Keratinocyte (primary cell): ENCODE data around the gene NRDE2. TPM values are rescaled to one million over a fixed set of nuclear protein-coding genes. Genes with fewer than 3 reads are reported as not detected.

Experiments used
- DNase-seq: peaks from one replicate; pipeline ENCODE4 v3.0.0-alpha.2; 2011; ENCODE audit warnings: low read depth, missing footprints, low spot score
- FAIRE-seq: peaks from 2 replicates; lab custom pipeline; 2011; peaks lifted over from hg19 to GRCh38; lab: Jason Lieb, UNC
- H2AFZ ChIP-seq: 2 replicates; pipeline ENCODE4 v1.6.0; 2012; ENCODE audit warnings: low read length, control low read depth, inconsistent platforms; ENCODE audit not compliant: control insufficient read depth
- H3K27ac ChIP-seq: 2 replicates; pipeline ENCODE4 v1.5.1; 2011; ENCODE audit warnings: low read length; ENCODE audit not compliant: control insufficient read depth, insufficient read depth
- H3K27me3 ChIP-seq: 3 replicates; pipeline ENCODE4 v1.6.0; 2011; ENCODE audit warnings: low read length; ENCODE audit not compliant: control insufficient read depth, insufficient read depth; ENCODE audit errors: extremely low read depth
- H3K36me3 ChIP-seq, 2 experiments: 2 replicates in 1 of 2; 3 replicates in 1 of 2; pipeline ENCODE4 v1.5.1; 2011; ENCODE audit warnings: low read length in 2 of 2, mild to moderate bottlenecking in 1 of 2; ENCODE audit not compliant: control insufficient read depth in 2 of 2, insufficient read depth in 2 of 2; ENCODE audit errors: extremely low read depth in 1 of 2
- H3K4me1 ChIP-seq: 3 replicates; pipeline ENCODE4 v1.5.1; 2011; ENCODE audit warnings: low read length; ENCODE audit not compliant: control insufficient read depth, insufficient read depth; ENCODE audit errors: extremely low read depth
- H3K4me2 ChIP-seq: 3 replicates; pipeline ENCODE4 v1.6.0; 2011; ENCODE audit warnings: low read depth, low read length; ENCODE audit not compliant: control insufficient read depth, insufficient read depth; ENCODE audit errors: extremely low read depth
- H3K4me3 ChIP-seq, 3 experiments: fragments of 200-600 bp in 1 of 3; sonication (generic) in 1 of 3; 2 replicates in 2 of 3; 3 replicates in 1 of 3; pipeline ENCODE4 v1.5.1; 2011 to 2016; ENCODE audit warnings: low read length in 3 of 3, mild to moderate bottlenecking in 3 of 3, control low read depth in 2 of 3, inconsistent platforms in 1 of 3, low read depth in 1 of 3, mixed read lengths in 1 of 3, mixed run types in 1 of 3, moderate library complexity in 1 of 3; ENCODE audit not compliant: control insufficient read depth in 2 of 3, insufficient read depth in 2 of 3; ENCODE audit errors: extremely low read depth in 1 of 3
- H3K79me2 ChIP-seq: 2 replicates; pipeline ENCODE4 v1.6.0; 2012; ENCODE audit warnings: low read length; ENCODE audit not compliant: control insufficient read depth, insufficient read depth
- H3K9ac ChIP-seq: 3 replicates; pipeline ENCODE4 v1.6.0; 2011; ENCODE audit warnings: low read length; ENCODE audit not compliant: control insufficient read depth, insufficient read depth; ENCODE audit errors: extremely low read depth
- H3K9me1 ChIP-seq: 3 replicates; pipeline ENCODE4 v1.6.0; 2011; ENCODE audit warnings: low read length; ENCODE audit not compliant: control insufficient read depth, insufficient read depth; ENCODE audit errors: extremely low read depth
- H3K9me3 ChIP-seq: 2 replicates; pipeline ENCODE4 v1.5.1; 2012; ENCODE audit warnings: low read depth, low read length; ENCODE audit not compliant: control insufficient read depth
- H4K20me1 ChIP-seq: 3 replicates; pipeline ENCODE4 v1.6.0; 2011; ENCODE audit warnings: low read length; ENCODE audit not compliant: control insufficient read depth, insufficient read depth; ENCODE audit errors: extremely low read depth
- EZH2 ChIP-seq: IDR thresholded peaks from one replicate; pipeline ENCODE4 v1.6.1; 2012; ENCODE audit warnings: inconsistent platforms, mild to moderate bottlenecking, low read length, moderate library complexity
- dilution Hi-C: fragments of 300-500 bp; cut with MboI; formaldehyde crosslinking; loops from one replicate; pipeline ENCODE4 v1.7.0; 2020; ENCODE audit warnings: low sequenced_read_pairs; ENCODE audit not compliant: extremely low pct_ligation_motif_present
- polyA minus RNA-seq, 3 experiments: library from RNA; depleted of rRNA, polyadenylated mRNA; stranded (reverse); fragments of >200 nt; gene quantifications; 1 replicate in 1 of 3; 2 replicates in 1 of 3; 3 replicates in 1 of 3; pipeline ENCODE4 v1.2.3, GENCODE V29; 2011
- polyA plus RNA-seq, 5 experiments: library from polyadenylated mRNA; depleted of rRNA in 3 of 5; stranded (reverse) in 3 of 5; stranded (forward) in 1 of 5; unstranded in 1 of 5; fragments of >200 nt; gene quantifications; 1 replicate in 1 of 5; 2 replicates in 3 of 5; 3 replicates in 1 of 5; pipeline versions ENCODE4 v1.2.1 to v1.2.3, GENCODE V29; 2011 to 2012; ENCODE audit warnings: missing spikeins in 2 of 5, low read depth in 1 of 5, low replicate concordance in 1 of 5
- TF ChIP-seq, protein P1 (sequence below), 3 experiments: IDR thresholded peaks in 1 of 3; conservative IDR thresholded peaks in 1 of 3; optimal IDR thresholded peaks in 1 of 3; 2 replicates in 2 of 3; 3 replicates in 1 of 3; pipeline versions ENCODE3 to v1.5.1; 2011; ENCODE audit warnings: low read length in 3 of 3, mild to moderate bottlenecking in 3 of 3, moderate library complexity in 2 of 3, control low read depth in 1 of 3, inconsistent platforms in 1 of 3; ENCODE audit not compliant: insufficient read depth in 2 of 3; ENCODE audit errors: extremely low read depth in 1 of 3

Gene NRDE2, protein sequence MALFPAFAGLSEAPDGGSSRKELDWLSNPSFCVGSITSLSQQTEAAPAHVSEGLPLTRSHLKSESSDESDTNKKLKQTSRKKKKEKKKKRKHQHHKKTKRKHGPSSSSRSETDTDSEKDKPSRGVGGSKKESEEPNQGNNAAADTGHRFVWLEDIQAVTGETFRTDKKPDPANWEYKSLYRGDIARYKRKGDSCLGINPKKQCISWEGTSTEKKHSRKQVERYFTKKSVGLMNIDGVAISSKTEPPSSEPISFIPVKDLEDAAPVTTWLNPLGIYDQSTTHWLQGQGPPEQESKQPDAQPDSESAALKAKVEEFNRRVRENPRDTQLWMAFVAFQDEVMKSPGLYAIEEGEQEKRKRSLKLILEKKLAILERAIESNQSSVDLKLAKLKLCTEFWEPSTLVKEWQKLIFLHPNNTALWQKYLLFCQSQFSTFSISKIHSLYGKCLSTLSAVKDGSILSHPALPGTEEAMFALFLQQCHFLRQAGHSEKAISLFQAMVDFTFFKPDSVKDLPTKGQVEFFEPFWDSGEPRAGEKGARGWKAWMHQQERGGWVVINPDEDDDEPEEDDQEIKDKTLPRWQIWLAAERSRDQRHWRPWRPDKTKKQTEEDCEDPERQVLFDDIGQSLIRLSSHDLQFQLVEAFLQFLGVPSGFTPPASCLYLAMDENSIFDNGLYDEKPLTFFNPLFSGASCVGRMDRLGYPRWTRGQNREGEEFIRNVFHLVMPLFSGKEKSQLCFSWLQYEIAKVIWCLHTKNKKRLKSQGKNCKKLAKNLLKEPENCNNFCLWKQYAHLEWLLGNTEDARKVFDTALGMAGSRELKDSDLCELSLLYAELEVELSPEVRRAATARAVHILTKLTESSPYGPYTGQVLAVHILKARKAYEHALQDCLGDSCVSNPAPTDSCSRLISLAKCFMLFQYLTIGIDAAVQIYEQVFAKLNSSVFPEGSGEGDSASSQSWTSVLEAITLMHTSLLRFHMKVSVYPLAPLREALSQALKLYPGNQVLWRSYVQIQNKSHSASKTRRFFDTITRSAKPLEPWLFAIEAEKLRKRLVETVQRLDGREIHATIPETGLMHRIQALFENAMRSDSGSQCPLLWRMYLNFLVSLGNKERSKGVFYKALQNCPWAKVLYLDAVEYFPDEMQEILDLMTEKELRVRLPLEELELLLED
- polyA plus RNA-seq (8.5 to 9.2 TPM (median 8.6 TPM) in 3 replicates), polyA minus RNA-seq (8.3 to 15.3 TPM (median 14.3 TPM) in 3 replicates)
- 33.2 TPM for polyA plus RNA-seq (2011; ENCODE audit: low read depth)
- polyA plus RNA-seq (2011; cell fraction: cytosol; rRNA removed), result 3.9 and 5.1 TPM in 2 replicates
- 21.5 and 22.6 TPM in 2 replicates for polyA plus RNA-seq (2011; cell fraction: nucleus; rRNA removed)
- 5.9 and 9.9 TPM in 2 replicates for polyA plus RNA-seq (2012; ENCODE audit: low replicate concordance)
- 3.1 TPM for polyA minus RNA-seq (2011; cell fraction: cytosol; rRNA and poly(A)+ RNA removed)
- polyA minus RNA-seq (2011; cell fraction: nucleus; rRNA and poly(A)+ RNA removed), result 13.0 and 22.1 TPM in 2 replicates

DNA sequence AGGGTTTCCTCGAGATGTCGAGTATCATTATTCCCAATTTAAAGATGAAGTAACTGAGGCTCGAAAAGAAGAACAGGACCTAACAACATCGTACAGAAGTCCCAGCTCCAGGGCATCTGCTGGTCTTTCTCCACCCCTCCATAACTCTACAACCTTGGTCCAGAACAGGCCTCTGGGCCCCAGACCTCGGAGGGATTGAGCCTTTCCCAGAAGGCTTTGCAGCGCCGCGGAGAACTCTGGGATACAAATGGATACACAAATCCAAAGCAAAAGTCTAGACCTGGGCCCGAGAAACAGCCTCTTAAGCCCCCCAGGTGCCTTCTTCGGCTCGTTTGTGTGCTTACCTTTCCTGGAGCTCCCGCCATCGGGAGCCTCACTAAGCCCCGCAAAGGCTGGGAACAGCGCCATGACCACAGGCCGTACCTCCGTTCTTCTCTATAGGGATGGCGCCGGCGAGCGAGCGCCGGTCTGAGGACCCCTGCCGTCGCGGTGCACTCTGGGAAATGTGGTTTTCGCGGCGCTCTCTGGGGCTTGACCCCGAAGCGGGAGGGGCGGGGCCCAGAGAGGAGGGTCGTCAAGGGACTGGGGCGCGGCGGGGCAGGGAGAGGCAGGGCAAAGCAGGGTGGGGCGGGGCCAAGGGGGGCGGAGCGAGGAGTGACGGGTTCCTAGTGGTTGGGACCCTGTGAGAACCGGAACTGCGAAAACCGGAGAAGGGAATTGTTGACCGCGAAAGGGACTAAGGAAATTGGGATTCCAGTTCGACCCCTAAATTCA lies at the start of gene NRDE2:
Gene NRDE2, minus strand, starts transcription at position 445 of the 774 bp plus-strand sequence. Its CDS starts 37 bp downstream, at position 408.
- Histone ChIP-seq H3K9me1 (no peaks in the 10 kb centered on the region), H3K4me3 (peak within 1 kb of the TSS; percentile 41 to 75 (median 66)), H3K4me2 (peak within 1 kb of the TSS; percentile 82), H3K79me2 (peaks cover 28% of the 10 kb centered on the region), H3K4me1 (no peaks in the 10 kb centered on the region), H3K36me3 (no peaks in the 10 kb centered on the region), H3K9me3 (no peaks in the 10 kb centered on the region), H3K9ac (peak within 1 kb of the TSS; percentile 73), H3K27me3 (no peaks in the 10 kb centered on the region), H4K20me1 (no peaks in the 10 kb centered on the region), H2AFZ (peak within 1 kb of the TSS; percentile 90), H3K27ac (peak within 1 kb of the TSS; percentile 59)
- no peak for TF ChIP-seq EZH2
- TF ChIP-seq, protein P1, sequence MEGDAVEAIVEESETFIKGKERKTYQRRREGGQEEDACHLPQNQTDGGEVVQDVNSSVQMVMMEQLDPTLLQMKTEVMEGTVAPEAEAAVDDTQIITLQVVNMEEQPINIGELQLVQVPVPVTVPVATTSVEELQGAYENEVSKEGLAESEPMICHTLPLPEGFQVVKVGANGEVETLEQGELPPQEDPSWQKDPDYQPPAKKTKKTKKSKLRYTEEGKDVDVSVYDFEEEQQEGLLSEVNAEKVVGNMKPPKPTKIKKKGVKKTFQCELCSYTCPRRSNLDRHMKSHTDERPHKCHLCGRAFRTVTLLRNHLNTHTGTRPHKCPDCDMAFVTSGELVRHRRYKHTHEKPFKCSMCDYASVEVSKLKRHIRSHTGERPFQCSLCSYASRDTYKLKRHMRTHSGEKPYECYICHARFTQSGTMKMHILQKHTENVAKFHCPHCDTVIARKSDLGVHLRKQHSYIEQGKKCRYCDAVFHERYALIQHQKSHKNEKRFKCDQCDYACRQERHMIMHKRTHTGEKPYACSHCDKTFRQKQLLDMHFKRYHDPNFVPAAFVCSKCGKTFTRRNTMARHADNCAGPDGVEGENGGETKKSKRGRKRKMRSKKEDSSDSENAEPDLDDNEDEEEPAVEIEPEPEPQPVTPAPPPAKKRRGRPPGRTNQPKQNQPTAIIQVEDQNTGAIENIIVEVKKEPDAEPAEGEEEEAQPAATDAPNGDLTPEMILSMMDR (optimal IDR thresholded peaks at IDR 0.05 in 1 of 3, IDR thresholded peaks at IDR 0.05 in 1 of 3, conservative IDR thresholded peaks at IDR 0.05 in 1 of 3; ENCODE audit: extremely low read depth in 1 of 3, insufficient read depth in 2 of 3, low read length in 3 of 3), result no peak
- DNase-seq, result peak; percentile 57
- FAIRE-seq, result peak; percentile 26
- dilution Hi-C loops, result no loop called here
